Hepatocyte (in vitro differentiated cells): ENCODE data around the gene ESD. TPM values are rescaled to one million over a fixed set of nuclear protein-coding genes. Genes with fewer than 3 reads are reported as not detected.

Source experiments
- DNase-seq: peaks from one replicate; pipeline ENCODE4 v3.0.0-alpha.2; 2016; ENCODE audit warnings: low spot score
- H2AFZ ChIP-seq: fragments of 200-600 bp; sonication (generic); 2 replicates; pipeline ENCODE4 v1.6.0; 2016; ENCODE audit warnings: antibody characterized with exemption, mild to moderate bottlenecking
- H3K27ac ChIP-seq: fragments of 200-600 bp; sonication (generic); 2 replicates; pipeline ENCODE4 v1.5.1; 2016; ENCODE audit warnings: mild to moderate bottlenecking
- H3K27me3 ChIP-seq: fragments of 200-600 bp; sonication (generic); 2 replicates; pipeline ENCODE4 v1.6.1; 2016
- H3K36me3 ChIP-seq: fragments of 200-600 bp; sonication (generic); replicated peaks from 2 replicates; pipeline ENCODE4 v1.5.1; 2016; ENCODE audit warnings: low read depth; ENCODE audit not compliant: insufficient read depth
- H3K4me1 ChIP-seq: fragments of 200-600 bp; sonication (generic); 2 replicates; pipeline ENCODE4 v1.5.1; 2016; ENCODE audit warnings: mild to moderate bottlenecking, moderate library complexity; ENCODE audit not compliant: insufficient read depth
- H3K4me2 ChIP-seq: fragments of 200-600 bp; sonication (generic); 2 replicates; pipeline ENCODE4 v1.6.0; 2016
- H3K4me3 ChIP-seq: fragments of 200-600 bp; sonication (generic); 2 replicates; pipeline ENCODE4 v1.5.1; 2016; ENCODE audit warnings: mild to moderate bottlenecking
- H3K79me2 ChIP-seq: fragments of 200-600 bp; sonication (generic); 2 replicates; pipeline ENCODE4 v1.6.0; 2017; ENCODE audit warnings: mild to moderate bottlenecking
- H3K9me2 ChIP-seq: fragments of 200-600 bp; sonication (generic); replicated peaks from 2 replicates; pipeline ENCODE4 v1.6.0; 2017; ENCODE audit warnings: mild to moderate bottlenecking; ENCODE audit not compliant: insufficient read depth
- H3K9me3 ChIP-seq: fragments of 200-600 bp; sonication (generic); 2 replicates; pipeline ENCODE4 v1.5.1; 2016; ENCODE audit warnings: low read depth, mild to moderate bottlenecking
- H4K20me1 ChIP-seq: fragments of 200-600 bp; sonication (generic); 2 replicates; pipeline ENCODE4 v1.6.0; 2016; ENCODE audit warnings: mild to moderate bottlenecking; ENCODE audit not compliant: insufficient read depth, poor library complexity, severe bottlenecking
- EZH2 ChIP-seq: fragments of 200-600 bp; sonication (generic); IDR thresholded peaks from 2 replicates; pipeline ENCODE4 v1.6.1; 2016; ENCODE audit warnings: antibody characterized with exemption, mild to moderate bottlenecking, borderline replicate concordance
- EZH2phosphoT487 ChIP-seq: fragments of 200-600 bp; sonication (generic); IDR thresholded peaks from one replicate; pipeline ENCODE4 v1.6.1; 2018; ENCODE audit warnings: antibody characterized with exemption, mild to moderate bottlenecking, low read depth, moderate library complexity; ENCODE audit not compliant: unreplicated experiment, severe bottlenecking
- WGBS: methylation state at CpG from one replicate; pipeline ENCODE4 v1.1.6; 2016; ENCODE audit warnings: low lambda C conversion rate; ENCODE audit errors: missing lambda C conversion rate; 5-methylcytosine and 5-hydroxymethylcytosine counted together
- polyA plus RNA-seq: library from polyadenylated mRNA; unstranded; fragments of >200 nt; fragmentation: Nextera tagmentation; extraction: Ambion mirVana; gene quantifications from 2 replicates; pipeline ENCODE4 v1.2.1, GENCODE V29; 2016
- total RNA-seq: library from RNA; depleted of rRNA; stranded (reverse); fragments of >200 nt; gene quantifications from 2 replicates; pipeline ENCODE4 v1.2.3, GENCODE V29; 2014
- TF ChIP-seq, protein P1 (sequence below): fragments of 200-600 bp; sonication (generic); IDR thresholded peaks from 2 replicates; pipeline ENCODE4 v1.5.1; 2016; ENCODE audit warnings: antibody characterized with exemption, mild to moderate bottlenecking; ENCODE audit not compliant: poor library complexity

Gene ESD
- total and polyA plus RNA-seq, 2 experiments from 2014 or later: 127 to 129 TPM

DNA sequence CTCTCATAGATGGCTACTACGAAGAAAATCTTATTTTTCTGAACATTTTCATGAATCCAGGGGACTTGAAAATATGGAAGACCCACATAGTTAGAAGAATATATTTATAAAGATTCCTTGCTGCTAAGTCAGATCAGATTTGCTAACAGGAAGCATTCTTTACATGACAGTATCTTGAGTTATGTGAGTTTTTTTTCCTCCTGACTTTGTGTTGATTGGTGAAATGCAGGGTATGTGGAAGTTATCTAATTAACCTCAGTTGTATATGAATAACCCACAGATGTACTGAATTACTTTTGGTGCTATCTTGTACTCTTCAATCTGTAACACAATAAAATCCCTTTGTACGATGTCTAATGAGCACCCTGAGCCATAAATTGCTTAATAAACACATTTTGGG, 53.8 kb downstream of the ESD start:
- H3K9me3 ChIP-seq: no peaks in the 10 kb centered on the region
- H3K27ac ChIP-seq: no peak overlapping the region
- H3K4me3 ChIP-seq: no peak overlapping the region
- no peaks in the 10 kb centered on the region for H3K27me3 ChIP-seq
- H3K4me1 ChIP-seq: no peaks in the 10 kb centered on the region
- no peak overlapping the region for H2AFZ ChIP-seq
- no peak overlapping the region for H3K4me2 ChIP-seq
- TF ChIP-seq EZH2 (no peak), EZH2phosphoT487 (no peak)
- TF ChIP-seq, protein P1, sequence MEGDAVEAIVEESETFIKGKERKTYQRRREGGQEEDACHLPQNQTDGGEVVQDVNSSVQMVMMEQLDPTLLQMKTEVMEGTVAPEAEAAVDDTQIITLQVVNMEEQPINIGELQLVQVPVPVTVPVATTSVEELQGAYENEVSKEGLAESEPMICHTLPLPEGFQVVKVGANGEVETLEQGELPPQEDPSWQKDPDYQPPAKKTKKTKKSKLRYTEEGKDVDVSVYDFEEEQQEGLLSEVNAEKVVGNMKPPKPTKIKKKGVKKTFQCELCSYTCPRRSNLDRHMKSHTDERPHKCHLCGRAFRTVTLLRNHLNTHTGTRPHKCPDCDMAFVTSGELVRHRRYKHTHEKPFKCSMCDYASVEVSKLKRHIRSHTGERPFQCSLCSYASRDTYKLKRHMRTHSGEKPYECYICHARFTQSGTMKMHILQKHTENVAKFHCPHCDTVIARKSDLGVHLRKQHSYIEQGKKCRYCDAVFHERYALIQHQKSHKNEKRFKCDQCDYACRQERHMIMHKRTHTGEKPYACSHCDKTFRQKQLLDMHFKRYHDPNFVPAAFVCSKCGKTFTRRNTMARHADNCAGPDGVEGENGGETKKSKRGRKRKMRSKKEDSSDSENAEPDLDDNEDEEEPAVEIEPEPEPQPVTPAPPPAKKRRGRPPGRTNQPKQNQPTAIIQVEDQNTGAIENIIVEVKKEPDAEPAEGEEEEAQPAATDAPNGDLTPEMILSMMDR: no peak
- DNase-seq: no peak
- WGBS: 90% methylated on average over 2 of the region's 2 CpGs
- no peaks in the 10 kb centered on the region for H3K79me2 ChIP-seq
- no peaks in the 10 kb centered on the region for H3K36me3 ChIP-seq
- H3K9me2 ChIP-seq: no peaks in the 10 kb centered on the region
- H4K20me1 ChIP-seq: no peaks in the 10 kb centered on the region

DNA sequence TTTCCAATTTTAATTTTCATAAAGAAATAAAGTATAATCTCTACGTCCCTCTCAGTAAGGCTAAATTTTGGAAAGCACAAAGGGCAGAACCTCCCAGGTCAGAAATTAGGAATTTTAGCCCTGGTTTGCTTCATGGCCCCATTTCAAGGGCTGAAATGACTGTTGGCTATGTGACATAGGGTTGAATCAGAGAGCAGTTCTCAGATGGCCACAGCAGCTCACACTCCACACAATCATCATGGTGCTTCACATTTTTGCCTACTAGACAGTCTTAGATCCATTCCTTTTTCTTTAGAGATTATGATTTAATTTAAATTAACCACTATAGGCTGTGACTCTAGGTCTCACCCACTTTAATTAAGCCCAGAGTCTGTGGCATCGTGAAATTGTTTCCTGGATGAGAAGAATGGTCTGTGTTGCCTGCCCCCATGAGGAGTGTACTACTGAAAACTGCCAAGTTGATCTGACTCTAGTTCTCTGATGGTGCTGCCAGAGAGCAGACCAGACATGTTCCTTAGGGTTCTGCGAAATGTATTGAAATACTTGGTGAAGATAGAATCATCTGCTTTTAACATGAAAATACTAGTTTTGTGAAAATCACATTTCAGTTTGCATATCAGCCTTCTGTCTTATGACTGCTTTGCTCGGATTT, 57.4 kb downstream of the ESD start:
- no peaks in the 10 kb centered on the region for H3K79me2 ChIP-seq
- no peaks in the 10 kb centered on the region for H3K9me3 ChIP-seq
- no peaks in the 10 kb centered on the region for H4K20me1 ChIP-seq
- no peak overlapping the region for H3K4me3 ChIP-seq
- no peak overlapping the region for H3K4me2 ChIP-seq
- H3K36me3 ChIP-seq: no peaks in the 10 kb centered on the region
- H3K9me2 ChIP-seq: no peaks in the 10 kb centered on the region
- no peaks in the 10 kb centered on the region for H3K4me1 ChIP-seq
- H3K27me3 ChIP-seq: no peaks in the 10 kb centered on the region
- no peak for DNase-seq
- H2AFZ ChIP-seq: no peak overlapping the region
- no peak for TF ChIP-seq EZH2
- TF ChIP-seq, protein P1: no peak
- no peak for TF ChIP-seq EZH2phosphoT487
- 93% methylated on average over 4 of the region's 4 CpGs for WGBS
- H3K27ac ChIP-seq: no peak overlapping the region

GRCh38 chr13:46738766-46739165, 58.2 kb downstream of the ESD start:
- H2AFZ ChIP-seq: no peak overlapping the region
- H3K36me3 ChIP-seq: no peaks in the 10 kb centered on the region
- no peaks in the 10 kb centered on the region for H3K27me3 ChIP-seq
- no peak for TF ChIP-seq EZH2phosphoT487
- TF ChIP-seq, protein P1: no peak
- no peak for TF ChIP-seq EZH2
- 100% methylated on average over 1 of the region's 1 CpG for WGBS
- no peaks in the 10 kb centered on the region for H3K4me1 ChIP-seq
- H3K4me3 ChIP-seq: no peak overlapping the region
- no peaks in the 10 kb centered on the region for H4K20me1 ChIP-seq
- H3K27ac ChIP-seq: no peak overlapping the region
- no peaks in the 10 kb centered on the region for H3K9me2 ChIP-seq
- H3K4me2 ChIP-seq: no peak overlapping the region
- H3K79me2 ChIP-seq: no peaks in the 10 kb centered on the region
- no peak for DNase-seq
- H3K9me3 ChIP-seq: no peaks in the 10 kb centered on the region

GRCh38 chr13:46738055-46738454, 58.9 kb downstream of the ESD start:
- H3K4me2 ChIP-seq: no peak overlapping the region
- no peaks in the 10 kb centered on the region for H3K27me3 ChIP-seq
- no peaks in the 10 kb centered on the region for H3K9me2 ChIP-seq
- no peaks in the 10 kb centered on the region for H3K36me3 ChIP-seq
- no peaks in the 10 kb centered on the region for H3K79me2 ChIP-seq
- H3K4me1 ChIP-seq: no peaks in the 10 kb centered on the region
- no peak overlapping the region for H3K27ac ChIP-seq
- TF ChIP-seq EZH2: no peak
- TF ChIP-seq EZH2phosphoT487: no peak
- TF ChIP-seq, protein P1: no peak
- H3K9me3 ChIP-seq: no peaks in the 10 kb centered on the region
- H4K20me1 ChIP-seq: no peaks in the 10 kb centered on the region
- no peak overlapping the region for H3K4me3 ChIP-seq
- no peak overlapping the region for H2AFZ ChIP-seq
- no peak for DNase-seq
- 93% methylated on average over 2 of the region's 2 CpGs for WGBS
